HEK293T (cell line): ENCODE results near the gene DDX39B.

Experiments
- CTCF ChIA-PET: fragments of 350-600 bp; formaldehyde crosslinking; extraction: SDS; loops from one replicate; lab custom pipeline; 2021; ENCODE audit warnings: antibody characterized with exemption, inconsistent platforms; lab: Yijun Ruan, JAX
- POLR2A ChIA-PET: fragments of 350-600 bp; formaldehyde crosslinking; extraction: SDS; loops from one replicate; lab custom pipeline; 2020; ENCODE audit warnings: antibody characterized with exemption, inconsistent platforms; lab: Yijun Ruan, JAX
- DNase-seq: peaks from one replicate; pipeline ENCODE4 v3.0.0; 2012; ENCODE audit warnings: mixed read lengths; ENCODE audit errors: extremely low spot score
- ARNT ChIP-seq: fragments of 450-650 bp; IDR thresholded peaks from 2 replicates; pipeline ENCODE4 v1.6.1; 2017; ENCODE audit warnings: mild to moderate bottlenecking
- BHLHE40 ChIP-seq: fragments of 450-650 bp; IDR thresholded peaks from 2 replicates; pipeline ENCODE4 v1.6.1; 2016; ENCODE audit warnings: mild to moderate bottlenecking, moderate library complexity, borderline replicate concordance
- CTBP1 ChIP-seq: fragments of 450-650 bp; IDR thresholded peaks from 2 replicates; pipeline ENCODE4 v1.6.1; 2016; ENCODE audit warnings: borderline replicate concordance
- ELF4 ChIP-seq: fragments of 450-650 bp; IDR thresholded peaks from 2 replicates; pipeline ENCODE4 v1.6.1; 2017; ENCODE audit warnings: antibody characterized with exemption
- FOXA1 ChIP-seq: fragments of 450-650 bp; IDR thresholded peaks from 2 replicates; pipeline ENCODE4 v1.6.1; 2016; ENCODE audit warnings: mild to moderate bottlenecking
- FOXK2 ChIP-seq: fragments of 450-650 bp; IDR thresholded peaks from 2 replicates; pipeline ENCODE4 v1.6.1; 2016; ENCODE audit warnings: mild to moderate bottlenecking
- FOXM1 ChIP-seq: fragments of 450-650 bp; IDR thresholded peaks from 2 replicates; pipeline ENCODE4 v1.6.1; 2017; ENCODE audit warnings: mild to moderate bottlenecking, borderline replicate concordance
- HDGF ChIP-seq: fragments of 450-650 bp; IDR thresholded peaks from 2 replicates; pipeline ENCODE4 v1.6.1; 2017; ENCODE audit warnings: antibody characterized with exemption, borderline replicate concordance
- L3MBTL2 ChIP-seq: fragments of 450-650 bp; conservative IDR thresholded peaks from 2 replicates; pipeline ENCODE4 v1.6.1; 2016; ENCODE audit warnings: mild to moderate bottlenecking
- LEF1 ChIP-seq: fragments of 450-650 bp; IDR thresholded peaks from 2 replicates; pipeline ENCODE4 v1.6.1; 2017; ENCODE audit warnings: mild to moderate bottlenecking, borderline replicate concordance
- NFRKB ChIP-seq: fragments of 450-650 bp; IDR thresholded peaks from 2 replicates; pipeline ENCODE4 v1.6.1; 2016; ENCODE audit warnings: mild to moderate bottlenecking, moderate library complexity
- SP1 ChIP-seq: fragments of 450-650 bp; IDR thresholded peaks from 2 replicates; pipeline ENCODE4 v1.6.1; 2017
- SUZ12 ChIP-seq: fragments of 450-650 bp; IDR thresholded peaks from 2 replicates; pipeline ENCODE4 v1.6.1; 2016; ENCODE audit warnings: mild to moderate bottlenecking
- TARDBP ChIP-seq: fragments of 450-650 bp; IDR thresholded peaks from 2 replicates; pipeline ENCODE4 v1.6.1; 2016
- ZNF384 ChIP-seq: fragments of 450-650 bp; IDR thresholded peaks from 2 replicates; pipeline ENCODE4 v1.6.1; 2016
- TF ChIP-seq, protein P1 (sequence below): fragments of 450-650 bp; IDR thresholded peaks from 2 replicates; pipeline ENCODE4 v1.6.1; 2016

The DDX39B gene

GRCh38 chr6:31530659-31531058 lies 11.1 kb downstream of the DDX39B start:
- POLR2A ChIA-PET = interaction anchor here (2.5 to 8.4 kb wide), 2 partner anchors 10 to 35 kb away, joined by 11 to 114 read pairs; partner anchors contain the start of gene DDX39B
- TF ChIP-seq ELF4 (no peak), NFRKB (no peak), SUZ12 (no peak), ARNT (no peak), ZNF384 (no peak), FOXK2 (no peak), HDGF (no peak), LEF1 (no peak)
- CTCF ChIA-PET = no interaction called here
- DNase-seq = no peak

- TF ChIP-seq SP1 = no peak
- no peak for TF ChIP-seq HDGF
- TF ChIP-seq FOXM1 = no peak
- no peak for TF ChIP-seq LEF1
- no peak for TF ChIP-seq FOXA1
- TF ChIP-seq, protein P1, sequence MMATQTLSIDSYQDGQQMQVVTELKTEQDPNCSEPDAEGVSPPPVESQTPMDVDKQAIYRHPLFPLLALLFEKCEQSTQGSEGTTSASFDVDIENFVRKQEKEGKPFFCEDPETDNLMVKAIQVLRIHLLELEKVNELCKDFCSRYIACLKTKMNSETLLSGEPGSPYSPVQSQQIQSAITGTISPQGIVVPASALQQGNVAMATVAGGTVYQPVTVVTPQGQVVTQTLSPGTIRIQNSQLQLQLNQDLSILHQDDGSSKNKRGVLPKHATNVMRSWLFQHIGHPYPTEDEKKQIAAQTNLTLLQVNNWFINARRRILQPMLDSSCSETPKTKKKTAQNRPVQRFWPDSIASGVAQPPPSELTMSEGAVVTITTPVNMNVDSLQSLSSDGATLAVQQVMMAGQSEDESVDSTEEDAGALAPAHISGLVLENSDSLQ = no peak
- no peak for TF ChIP-seq ARNT
- no peak for TF ChIP-seq BHLHE40
- no peak for TF ChIP-seq TARDBP
- no peak for TF ChIP-seq CTBP1
- ChIA-PET CTCF (interaction anchor here (0.9 to 1.1 kb wide), 2 partner anchors 17 to 59 kb away, joined by 3 read pairs; partner anchors contain the start of gene ATP6V1G2), POLR2A (interaction anchor here (1.1 to 8.4 kb wide), 5 partner anchors 11 to 35 kb away, joined by 4 to 114 read pairs (median 6); partner anchors contain the start of genes DDX39B, MICB and NFKBIL1)
- no peak for DNase-seq
Measured at GRCh38 chr6:31529329-31530150, 12.3 kb downstream of the DDX39B start.

DNA sequence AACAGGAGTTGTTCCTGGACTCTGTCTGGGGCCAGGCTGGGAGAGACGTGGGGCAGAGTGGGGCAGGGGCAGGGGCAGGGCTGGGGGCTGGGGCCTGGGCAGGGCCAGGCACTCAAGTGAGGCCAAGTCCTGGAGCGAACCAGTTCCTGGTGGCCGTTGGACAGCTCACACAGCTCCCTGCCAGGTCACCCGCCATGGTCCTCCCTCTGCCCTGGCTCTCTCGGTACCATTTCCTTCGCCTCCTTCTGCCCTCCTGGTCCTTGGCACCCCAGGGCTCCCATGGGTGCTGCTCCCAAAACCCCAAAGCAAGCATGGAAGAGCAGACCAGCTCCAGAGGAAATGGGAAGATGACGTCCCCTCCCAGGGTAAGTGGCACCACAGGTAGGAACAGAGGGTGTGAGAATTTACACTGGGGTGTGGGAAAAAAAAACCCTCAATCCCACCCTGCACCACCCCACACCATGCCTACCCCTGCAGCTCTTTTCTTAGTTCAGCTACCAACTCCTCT lies 12.9 kb downstream of the DDX39B start, which contains the start of gene MCCD1:
MCCD1 (plus strand) TSS at position 142 of the 508 bp plus-strand sequence; CDS start at position 195, 53 bp downstream.
- POLR2A ChIA-PET = interaction anchor here (1.1 to 8.4 kb wide), 5 partner anchors 12 to 34 kb away, joined by 4 to 114 read pairs (median 6); partner anchors contain the start of genes DDX39B, MICB and NFKBIL1
- CTCF ChIA-PET = interaction anchor here (0.7 to 1.1 kb wide), 3 partner anchors 17 to 68 kb away, joined by 3 to 5 read pairs (median 3); partner anchors contain the start of gene ATP6V1G2
- no peak for DNase-seq
- no peak for TF ChIP-seq HDGF
- TF ChIP-seq FOXA1 = no peak
- no peak for TF ChIP-seq TARDBP
- TF ChIP-seq, protein P1 = no peak
- TF ChIP-seq LEF1 = no peak
- no peak for TF ChIP-seq BHLHE40

GRCh38 chr6:31528307-31528777 lies 13.5 kb downstream of the DDX39B start:
- CTCF ChIA-PET = interaction anchor here (0.7 kb wide), 1 partner anchor 68 kb away, joined by 5 read pairs; no protein-coding TSS in a partner anchor
- no peak for DNase-seq
- no peak for TF ChIP-seq L3MBTL2
- TF ChIP-seq BHLHE40 = no peak
- TF ChIP-seq, protein P1 = peak; percentile 51
- TF ChIP-seq LEF1 = no peak
- POLR2A ChIA-PET = interaction anchor here (1.0 to 8.4 kb wide), 4 partner anchors 11 to 31 kb away, joined by 3 to 114 read pairs (median 4); partner anchors contain the start of genes DDX39B, MICB and NFKBIL1

- CTCF ChIA-PET = no interaction called here
- no peak for DNase-seq
- POLR2A ChIA-PET = interaction anchor here (0.7 to 8.4 kb wide), 2 partner anchors 9 to 15 kb away, joined by 3 to 114 read pairs; partner anchors contain the start of gene DDX39B
Measured at GRCh38 chr6:31525932-31526591, 15.7 kb downstream of the DDX39B start.

More at GRCh38 chr6:31525932-31526591, 15.7 kb downstream of the DDX39B start:
- no peak for TF ChIP-seq FOXM1
- no peak for TF ChIP-seq ZNF384
- no peak for TF ChIP-seq L3MBTL2
- no peak for TF ChIP-seq ARNT
- TF ChIP-seq SUZ12 = no peak
- TF ChIP-seq TARDBP = no peak
- TF ChIP-seq BHLHE40 = no peak
- TF ChIP-seq SP1 = no peak
- TF ChIP-seq LEF1 = no peak
- TF ChIP-seq FOXA1 = no peak
- no peak for TF ChIP-seq CTBP1
- TF ChIP-seq FOXK2 = no peak
- no peak for TF ChIP-seq NFRKB
